ENCODE measurements around the gene CD1D.

CD1D gene

DNA sequence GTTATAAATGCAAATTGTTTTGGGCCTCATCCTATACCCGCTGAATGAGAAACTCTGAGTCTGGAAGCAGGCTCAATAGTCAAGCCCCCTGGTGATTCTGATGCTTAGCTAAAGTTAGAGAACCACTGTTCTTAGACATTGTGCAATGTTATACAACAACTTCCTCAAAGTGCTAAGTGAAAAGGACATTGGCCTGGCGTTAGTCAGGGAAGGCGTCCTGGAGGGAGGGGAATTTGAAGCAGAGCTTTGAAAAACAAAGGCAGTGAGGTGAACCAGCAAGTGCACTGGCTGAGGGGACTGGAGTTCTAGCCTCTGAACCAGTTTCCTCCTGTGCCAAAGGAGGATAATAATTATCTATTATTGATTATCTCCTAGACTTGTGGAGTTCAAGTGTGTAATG is 5.1 kb downstream of the CD1D start:
- TF ChIP-seq, protein P1, sequence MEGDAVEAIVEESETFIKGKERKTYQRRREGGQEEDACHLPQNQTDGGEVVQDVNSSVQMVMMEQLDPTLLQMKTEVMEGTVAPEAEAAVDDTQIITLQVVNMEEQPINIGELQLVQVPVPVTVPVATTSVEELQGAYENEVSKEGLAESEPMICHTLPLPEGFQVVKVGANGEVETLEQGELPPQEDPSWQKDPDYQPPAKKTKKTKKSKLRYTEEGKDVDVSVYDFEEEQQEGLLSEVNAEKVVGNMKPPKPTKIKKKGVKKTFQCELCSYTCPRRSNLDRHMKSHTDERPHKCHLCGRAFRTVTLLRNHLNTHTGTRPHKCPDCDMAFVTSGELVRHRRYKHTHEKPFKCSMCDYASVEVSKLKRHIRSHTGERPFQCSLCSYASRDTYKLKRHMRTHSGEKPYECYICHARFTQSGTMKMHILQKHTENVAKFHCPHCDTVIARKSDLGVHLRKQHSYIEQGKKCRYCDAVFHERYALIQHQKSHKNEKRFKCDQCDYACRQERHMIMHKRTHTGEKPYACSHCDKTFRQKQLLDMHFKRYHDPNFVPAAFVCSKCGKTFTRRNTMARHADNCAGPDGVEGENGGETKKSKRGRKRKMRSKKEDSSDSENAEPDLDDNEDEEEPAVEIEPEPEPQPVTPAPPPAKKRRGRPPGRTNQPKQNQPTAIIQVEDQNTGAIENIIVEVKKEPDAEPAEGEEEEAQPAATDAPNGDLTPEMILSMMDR (IDR thresholded peaks at IDR 0.05; ENCODE audit: insufficient read depth, low read depth, low read length, missing control alignments), result no peak
- no peak for DNase-seq (ENCODE audit: low read depth)
- H3K4me3 ChIP-seq (ENCODE audit: low read depth, low read length), result no peak overlapping the region

DNA sequence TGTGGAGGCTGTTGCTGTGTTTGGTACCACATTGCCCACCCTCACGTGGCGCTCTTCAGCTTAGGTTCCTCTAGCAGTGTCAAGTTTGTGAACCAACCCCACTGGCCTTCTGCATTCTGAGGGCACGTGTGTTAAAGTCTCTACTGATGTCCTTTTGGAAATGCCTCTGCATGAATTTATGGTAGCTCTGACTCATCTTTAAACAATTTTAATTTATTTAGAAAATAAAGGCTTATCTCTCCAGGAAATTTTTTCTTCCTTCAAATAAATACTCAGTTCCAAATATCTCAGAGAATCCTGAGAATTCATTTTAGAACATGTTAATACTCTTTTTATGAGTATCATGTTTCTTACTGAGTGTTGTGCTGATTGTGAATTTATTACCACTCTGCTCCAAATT is 5.5 kb downstream of the CD1D start:
- TF ChIP-seq, protein P1 (IDR thresholded peaks at IDR 0.05; ENCODE audit: insufficient read depth, low read depth, low read length, missing control alignments), result no peak
- no peak overlapping the region for H3K4me3 ChIP-seq (ENCODE audit: low read depth, low read length)
- DNase-seq (ENCODE audit: low read depth), result no peak

DNA sequence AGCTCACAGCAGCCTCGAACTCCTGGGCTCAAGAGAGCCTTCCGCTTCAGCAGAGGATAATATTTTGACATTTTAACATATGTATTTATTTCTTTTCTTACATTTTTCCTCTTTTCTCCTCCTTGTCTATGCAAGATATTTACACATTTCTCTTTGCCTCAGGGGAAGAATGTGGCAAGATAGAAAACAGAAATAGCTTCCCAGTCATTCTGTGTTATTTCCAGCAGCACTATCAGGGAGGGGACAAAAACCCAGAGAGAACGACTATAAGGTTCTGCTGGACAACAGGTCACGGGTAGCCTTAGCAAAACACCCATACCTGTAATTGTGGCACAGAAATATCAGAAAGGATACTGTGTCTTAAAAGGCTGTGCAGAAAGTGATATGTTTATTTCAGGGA is 7.9 kb downstream of the CD1D start:
- H3K4me3 ChIP-seq (ENCODE audit: low read depth, low read length), result no peak overlapping the region
- TF ChIP-seq, protein P1 (IDR thresholded peaks at IDR 0.05; ENCODE audit: insufficient read depth, low read depth, low read length, missing control alignments), result no peak
- DNase-seq (ENCODE audit: low read depth), result no peak

DNA sequence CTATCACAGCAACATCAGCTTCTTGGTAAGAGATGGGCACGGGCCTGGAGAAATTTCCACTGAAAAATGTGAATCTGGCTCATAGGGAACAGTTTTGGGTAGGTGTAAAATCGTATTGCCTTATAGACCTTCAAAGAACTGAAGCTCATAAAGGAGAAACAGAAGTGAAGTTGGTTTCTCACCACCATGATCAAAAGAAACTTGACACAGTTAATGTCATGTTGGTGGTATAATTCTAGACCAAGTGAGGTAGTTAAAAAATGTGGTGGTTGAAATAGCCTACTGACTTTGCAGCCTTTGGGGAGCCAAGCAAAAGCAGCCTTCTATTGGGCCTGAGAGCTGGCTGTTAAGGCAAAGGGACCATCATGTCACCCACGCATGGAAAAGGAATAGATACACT is 8.9 kb downstream of the CD1D start:
- DNase-seq (ENCODE audit: low read depth), result no peak
- no peak overlapping the region for H3K4me3 ChIP-seq (ENCODE audit: low read depth, low read length)
- TF ChIP-seq, protein P1 (IDR thresholded peaks at IDR 0.05; ENCODE audit: insufficient read depth, low read depth, low read length, missing control alignments), result no peak

DNA sequence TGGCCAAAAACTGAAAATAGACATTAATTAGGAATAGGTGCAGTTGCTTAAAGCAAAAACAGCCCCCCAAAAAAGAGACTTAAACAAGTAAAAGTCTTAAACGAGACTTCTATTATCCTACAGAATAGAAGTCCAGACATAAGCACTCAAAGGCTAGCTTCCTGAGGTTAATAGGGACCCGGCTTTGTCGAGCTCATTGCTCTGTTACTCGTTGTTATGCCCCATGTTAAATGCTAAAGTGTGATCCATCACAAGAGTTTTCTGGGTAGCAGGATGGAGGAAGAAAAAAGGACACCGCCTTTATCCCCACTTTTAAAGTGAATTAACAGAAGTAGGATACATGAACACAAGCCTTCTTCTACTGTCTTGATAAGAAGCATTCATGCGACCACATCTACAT is 10.6 kb downstream of the CD1D start:
- TF ChIP-seq, protein P1 (IDR thresholded peaks at IDR 0.05; ENCODE audit: insufficient read depth, low read depth, low read length, missing control alignments), result no peak
- no peak overlapping the region for H3K4me3 ChIP-seq (ENCODE audit: low read depth, low read length)
- no peak for DNase-seq (ENCODE audit: low read depth)

DNA sequence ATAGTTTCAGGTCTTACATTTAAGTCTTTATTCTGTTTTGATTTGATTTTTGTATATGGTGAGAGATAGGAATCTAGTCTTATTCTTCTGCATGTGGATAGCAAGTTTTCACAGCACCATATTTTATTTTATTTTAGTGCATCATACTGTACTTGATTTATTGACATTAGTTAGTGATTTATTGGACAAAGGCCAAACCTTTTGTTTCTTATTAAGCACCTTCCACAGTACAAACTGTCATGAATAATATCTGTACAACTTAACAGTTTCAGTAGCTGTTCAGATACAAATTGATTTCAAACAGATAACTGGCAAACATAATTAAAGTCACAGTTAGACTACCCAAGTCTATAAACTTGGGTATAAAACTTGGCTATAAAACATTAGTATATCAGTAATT is 15.8 kb downstream of the CD1D start:
- no peak for DNase-seq (ENCODE audit: low read depth)
- TF ChIP-seq, protein P1 (IDR thresholded peaks at IDR 0.05; ENCODE audit: insufficient read depth, low read depth, low read length, missing control alignments), result no peak
- no peak overlapping the region for H3K4me3 ChIP-seq (ENCODE audit: low read depth, low read length)

DNA sequence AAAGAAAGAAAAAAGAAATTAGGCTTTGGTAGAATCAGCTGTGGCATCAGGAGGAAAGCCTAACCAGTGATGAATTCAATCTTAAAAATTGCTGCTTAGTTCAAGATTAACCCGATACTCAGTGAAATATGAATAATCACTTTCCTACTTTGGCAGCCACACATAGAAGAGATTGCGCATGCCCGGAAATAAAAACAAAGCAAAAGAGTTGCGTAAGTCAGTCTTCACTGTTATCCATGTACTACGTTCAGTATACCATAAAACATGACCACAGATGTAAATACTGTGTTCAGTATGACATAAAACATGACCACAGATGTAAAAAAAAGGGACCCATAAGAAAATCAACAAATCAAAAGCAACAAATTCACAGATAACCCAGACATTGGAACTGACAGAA is 19.2 kb downstream of the CD1D start:
- TF ChIP-seq, protein P1 (IDR thresholded peaks at IDR 0.05; ENCODE audit: insufficient read depth, low read depth, low read length, missing control alignments), result no peak
- no peak overlapping the region for H3K4me3 ChIP-seq (ENCODE audit: low read depth, low read length)
- no peak for DNase-seq (ENCODE audit: low read depth)

All from GM12865 (cell line).